GM18505 (cell line): ENCODE measurements around the gene CD99.
"Not testable (repeated sequence)": the region's sequence is repeated elsewhere in the genome, so short reads cannot be mapped to it uniquely, and the experiment has no call there.

Experiments
- ATAC-seq: cut with Tn5 transposase; IDR thresholded peaks from one replicate; pipeline ENCODE4 v1.9.1; 2021; ENCODE audit not compliant: unreplicated experiment
- POLR2A ChIP-seq: IDR thresholded peaks from 4 replicates; pipeline ENCODE4 v1.6.1; 2011; ENCODE audit warnings: borderline replicate concordance; ENCODE audit not compliant: insufficient read depth, insufficient read length; ENCODE audit errors: extremely low read depth

Gene CD99

DNA sequence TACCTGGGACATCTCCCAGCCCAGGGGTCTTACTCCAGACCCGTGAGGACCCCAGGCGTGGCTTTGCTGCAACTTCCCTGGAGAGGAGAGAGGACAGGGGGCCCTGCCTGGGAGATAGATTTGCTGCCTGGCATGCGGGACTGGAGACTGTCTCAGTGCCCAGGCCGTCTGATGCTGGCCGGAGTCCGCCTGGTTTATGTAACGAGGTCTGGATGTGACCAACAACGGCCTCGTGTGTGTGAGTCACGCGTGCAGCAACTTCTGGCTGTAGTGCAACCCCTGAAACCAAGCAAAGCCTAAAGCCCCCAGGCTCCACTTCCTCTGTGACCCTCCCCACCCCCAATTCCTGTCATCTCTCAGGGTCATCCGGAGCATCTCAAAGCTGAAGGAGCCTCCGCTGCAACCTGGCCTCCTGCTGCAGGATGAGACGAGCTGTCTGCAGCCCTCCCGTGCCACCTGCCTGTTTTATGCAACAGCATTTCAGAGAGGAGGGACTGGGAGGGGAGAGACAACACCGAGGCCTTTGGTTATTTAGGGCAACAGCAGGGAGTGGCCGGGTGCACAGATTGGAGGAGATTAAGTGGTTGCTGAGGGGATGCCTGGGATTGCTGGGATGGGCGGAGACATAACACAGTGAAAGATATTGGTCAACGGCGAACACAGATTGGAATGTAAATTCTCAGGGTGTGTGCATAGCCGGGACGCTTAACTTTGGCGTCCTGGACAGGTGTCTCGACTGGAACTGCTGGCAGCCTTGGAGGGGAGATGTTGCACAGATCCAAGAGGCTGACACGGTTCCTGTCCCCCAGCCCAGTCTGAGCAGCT, 76.7 kb downstream of the CD99 start:
- no peak for TF ChIP-seq POLR2A
- ATAC-seq = no peak

DNA sequence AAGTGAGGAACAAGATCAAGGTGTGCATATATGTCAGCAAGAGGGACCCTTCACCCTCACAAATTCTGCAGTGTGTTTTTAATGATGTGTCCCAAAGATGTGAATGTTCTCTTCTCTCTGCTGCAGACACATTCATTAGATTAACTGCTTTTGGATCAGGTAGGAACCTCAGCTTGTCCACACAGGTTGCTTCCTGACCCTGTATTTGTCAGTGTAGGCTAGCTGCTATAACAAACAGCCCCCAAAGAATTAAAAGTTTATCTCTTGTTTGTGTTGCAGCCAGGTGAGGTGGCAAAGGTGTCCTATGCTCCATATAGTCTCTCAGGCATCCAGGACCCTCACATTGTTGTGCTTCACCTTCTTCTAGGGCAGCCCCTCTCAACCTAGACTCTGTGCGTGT, 78.5 kb downstream of the CD99 start:
- TF ChIP-seq POLR2A = no peak
- ATAC-seq = no peak

DNA sequence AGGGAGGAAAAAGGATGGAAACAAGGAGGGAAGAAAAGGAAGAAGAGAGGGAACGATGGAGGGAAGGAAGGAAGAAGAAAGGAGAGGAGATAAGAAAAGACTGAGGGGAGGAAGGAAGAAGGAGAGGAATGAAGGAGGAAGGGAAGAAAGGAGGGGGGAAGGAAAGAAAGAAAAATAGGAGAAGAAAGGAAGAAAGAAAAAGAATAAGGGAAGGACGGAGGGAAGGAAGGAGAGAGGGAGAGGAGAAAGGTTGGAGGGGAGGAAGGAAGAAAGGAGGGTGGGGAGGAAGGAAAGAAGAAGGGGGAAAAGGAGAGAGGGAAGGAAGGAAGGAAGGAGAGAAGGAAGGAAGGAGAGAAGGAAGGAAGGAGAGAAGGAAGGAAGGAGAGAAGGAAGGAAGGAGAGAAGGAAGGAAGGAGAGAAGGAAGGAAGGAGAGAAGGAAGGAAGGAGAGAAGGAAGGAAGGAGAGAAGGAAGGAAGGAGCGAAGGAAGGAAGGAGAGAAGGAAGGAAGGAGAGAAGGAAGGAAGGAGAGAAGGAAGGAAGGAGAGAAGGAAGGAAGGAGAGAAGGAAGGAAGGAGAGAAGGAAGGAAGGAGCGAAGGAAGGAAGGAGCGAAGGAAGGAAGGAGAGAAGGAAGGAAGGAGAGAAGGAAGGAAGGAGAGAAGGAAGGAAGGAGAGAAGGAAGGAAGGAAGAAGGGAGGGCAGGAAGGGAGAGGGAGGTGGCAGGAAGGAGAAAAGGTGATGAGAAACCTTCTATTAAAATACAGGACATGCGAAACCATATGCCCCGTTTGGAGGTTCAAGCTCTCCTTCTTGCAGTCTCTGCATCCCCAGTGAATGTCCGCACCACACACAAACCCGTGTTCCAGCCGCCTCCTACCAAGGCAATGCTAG, 82.3 kb downstream of the CD99 start:
- not testable (repeated sequence) for ATAC-seq

DNA sequence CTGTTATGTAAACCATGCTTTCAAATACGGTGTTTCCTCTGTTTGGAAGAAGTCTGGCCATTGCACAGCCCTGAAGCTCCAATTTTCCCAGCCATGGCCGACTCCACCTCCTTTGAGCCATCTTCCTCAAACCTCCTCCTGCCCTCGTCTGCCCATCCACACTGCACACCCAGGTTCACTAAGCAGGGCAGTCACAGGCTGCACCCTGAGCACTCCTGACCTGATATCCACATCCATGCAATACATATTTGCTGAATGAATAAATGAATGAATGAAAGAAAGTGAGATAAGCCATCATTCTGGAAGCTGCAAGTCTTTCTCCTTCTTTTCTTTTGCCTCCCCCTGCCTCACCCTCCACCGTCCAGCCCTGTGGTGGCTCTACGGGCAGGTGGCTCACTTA, 83.0 kb downstream of the CD99 start:
- no peak for ATAC-seq

DNA sequence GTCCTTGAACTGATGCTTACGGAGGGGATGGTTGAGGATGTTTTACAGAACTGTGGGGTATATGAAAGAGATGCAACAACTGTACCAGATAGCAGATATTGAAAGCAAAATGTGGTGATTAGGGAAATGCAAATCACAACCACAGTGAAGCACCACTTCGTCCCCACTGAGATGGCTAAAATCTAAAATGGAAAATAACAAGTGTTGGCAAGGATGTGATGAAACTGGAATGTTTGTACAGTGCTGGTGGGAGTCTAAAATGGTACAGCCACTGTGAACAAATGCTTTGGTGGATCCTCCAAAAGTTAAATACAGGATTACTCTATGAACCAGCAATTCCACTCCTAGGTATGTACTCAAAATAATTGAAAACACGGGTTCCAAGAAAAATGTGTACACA, 83.7 kb downstream of the CD99 start:
- no peak for TF ChIP-seq POLR2A
- no peak for ATAC-seq

More for the DNA sequence above, 83.0 kb downstream of the CD99 start:
- TF ChIP-seq POLR2A = no peak

DNA sequence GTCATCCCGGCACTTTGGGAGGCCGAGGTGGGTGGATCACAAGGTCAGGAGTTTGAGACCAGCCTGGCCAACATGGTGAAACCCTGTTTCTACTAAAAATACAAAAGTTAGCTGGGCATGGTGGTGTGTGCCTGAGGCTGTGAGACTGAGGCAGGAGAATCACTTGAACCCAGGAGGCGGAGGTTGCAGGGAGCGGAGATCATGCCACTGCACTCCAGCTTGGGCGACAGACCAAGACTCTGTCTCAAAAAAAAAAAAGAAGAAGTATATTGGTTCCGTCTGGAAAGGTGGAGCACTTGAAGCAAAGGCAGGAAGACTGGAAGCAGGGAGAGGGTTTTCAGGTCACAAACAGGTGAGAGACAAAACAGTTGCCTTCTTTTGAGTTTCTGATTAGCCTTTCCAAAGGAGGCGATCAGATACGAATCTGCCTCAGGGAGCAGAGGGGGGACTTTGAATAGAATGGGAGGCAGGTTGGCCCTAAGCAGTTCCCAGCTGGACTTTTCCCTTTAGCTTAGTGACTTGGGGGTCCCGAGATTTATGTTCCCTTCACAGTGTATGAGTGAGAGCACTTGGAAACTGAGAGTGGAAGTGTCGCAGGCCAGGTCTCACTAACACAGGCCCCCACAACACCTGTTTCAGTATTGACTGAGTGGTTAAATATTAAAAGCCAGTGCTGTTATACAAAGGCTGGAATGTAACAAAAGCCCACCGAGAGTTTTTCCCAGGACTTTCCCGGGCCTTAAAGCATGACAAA, 89.6 kb downstream of the CD99 start:
- ATAC-seq = not testable (repeated sequence)

DNA sequence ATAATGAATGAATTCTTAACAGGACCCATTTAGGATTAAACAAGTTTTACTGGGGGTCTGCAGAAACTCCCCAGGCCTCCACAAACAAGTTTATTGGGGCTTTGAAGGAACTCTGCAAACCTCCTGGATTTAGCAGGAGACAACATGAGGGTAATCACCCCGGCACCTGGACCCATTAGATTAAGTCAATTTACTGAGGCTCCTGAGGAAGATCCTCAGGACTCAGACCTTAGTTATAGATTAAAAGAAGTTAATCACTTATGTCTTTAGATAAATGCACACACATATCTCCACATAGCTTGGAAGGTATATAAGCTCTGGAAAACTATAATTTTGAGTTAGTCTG, 90.1 kb downstream of the CD99 start:
- no peak for TF ChIP-seq POLR2A
- no peak for ATAC-seq

DNA sequence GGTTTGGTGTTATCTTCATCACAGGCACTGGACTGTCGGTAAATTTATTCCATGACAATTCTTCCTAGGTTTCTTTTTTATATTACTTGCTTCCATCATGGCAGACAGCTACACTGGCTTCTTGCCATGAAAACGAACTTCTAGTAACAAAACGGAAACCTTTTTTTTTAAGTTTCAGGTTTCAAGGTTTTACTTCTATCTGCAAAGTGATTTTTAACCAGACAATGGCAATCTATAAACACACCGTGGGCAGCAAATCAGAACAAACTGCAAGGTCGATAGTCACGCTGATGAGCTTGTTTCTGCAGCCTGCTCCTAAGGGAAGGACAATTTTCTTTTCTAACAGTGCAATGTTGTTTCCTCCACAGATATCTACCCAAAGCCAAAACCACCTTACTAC, 90.6 kb downstream of the CD99 start:
- no peak for TF ChIP-seq POLR2A
- ATAC-seq = no peak

DNA sequence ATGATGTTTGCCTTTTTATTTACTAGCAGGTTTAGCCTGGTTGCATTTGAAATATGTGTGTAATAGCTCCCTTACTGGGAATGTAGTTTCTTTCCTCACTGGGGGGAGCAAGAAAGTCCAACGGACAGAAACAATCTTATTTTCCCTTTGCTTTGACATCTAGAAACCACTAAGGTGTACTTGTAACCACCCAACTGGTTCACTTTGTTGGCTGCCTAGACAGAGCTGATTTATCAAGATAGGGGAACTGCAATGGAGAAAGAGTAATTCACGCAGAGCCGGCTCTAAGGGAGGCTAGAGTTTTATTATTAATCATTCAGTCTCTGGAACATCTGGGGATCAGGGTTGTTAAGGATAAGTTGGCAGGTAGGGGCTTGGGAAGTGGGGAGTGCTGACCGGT, 91.1 kb downstream of the CD99 start:
- no peak for ATAC-seq
- no peak for TF ChIP-seq POLR2A

DNA sequence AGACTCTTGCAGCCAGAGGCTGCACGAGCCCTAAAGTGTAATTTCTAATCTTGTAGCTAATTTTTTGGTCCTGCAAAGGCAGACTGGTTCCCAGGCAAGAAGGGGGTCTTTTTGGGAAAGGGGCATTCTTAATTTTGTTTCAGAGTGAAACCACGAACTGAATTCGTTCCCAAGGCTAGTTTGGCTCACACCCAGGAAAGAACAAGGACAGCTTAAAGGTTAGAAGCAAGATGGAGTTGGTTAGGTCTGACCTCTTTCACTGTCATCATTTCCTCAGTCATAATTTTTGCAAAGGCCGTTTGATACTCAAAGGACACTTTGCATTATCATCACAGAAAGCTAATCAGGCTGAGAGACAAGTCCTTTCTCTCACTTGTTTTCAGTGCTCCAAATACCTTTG, 91.7 kb downstream of the CD99 start:
- TF ChIP-seq POLR2A = no peak
- ATAC-seq = no peak

DNA sequence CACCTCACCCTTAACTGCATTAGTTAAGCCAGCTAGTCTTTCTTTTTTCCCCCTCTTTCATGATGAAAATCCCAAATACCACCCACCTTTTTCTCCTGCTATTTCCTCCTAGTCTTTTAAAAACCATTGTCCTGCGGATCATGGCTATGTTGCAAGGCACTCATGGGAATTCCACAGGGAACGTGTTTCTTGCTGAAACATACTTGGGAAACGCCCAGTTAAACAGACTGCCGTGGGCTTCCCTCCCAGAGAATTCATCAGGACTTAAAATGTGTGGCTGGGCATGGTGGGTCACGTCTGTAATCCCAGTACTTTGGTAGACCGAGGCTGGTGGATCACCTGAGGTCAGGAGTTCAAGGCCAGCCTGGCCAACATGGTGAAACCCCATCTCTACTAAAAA, 92.9 kb downstream of the CD99 start:
- ATAC-seq = no peak
- no peak for TF ChIP-seq POLR2A

DNA sequence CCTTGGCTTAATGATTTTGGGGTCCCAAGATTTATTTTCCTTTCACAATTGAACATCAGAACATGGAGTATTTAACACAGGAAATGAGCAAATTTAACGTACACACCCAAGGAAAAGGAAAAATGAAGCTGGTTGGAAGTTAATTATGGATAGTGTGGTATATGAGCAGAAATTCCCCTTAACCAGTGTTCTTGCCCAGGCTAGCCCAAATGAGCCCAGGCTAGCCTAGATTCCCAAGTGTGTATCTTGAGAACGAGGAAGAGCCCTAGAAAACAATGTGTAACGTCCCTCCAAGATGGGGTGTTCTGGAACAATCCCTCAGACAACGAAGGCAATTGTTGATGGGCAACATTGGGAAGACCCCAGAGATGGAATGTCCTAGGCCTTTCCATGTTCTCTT, 94.4 kb downstream of the CD99 start:
- no peak for TF ChIP-seq POLR2A
- ATAC-seq = no peak

DNA sequence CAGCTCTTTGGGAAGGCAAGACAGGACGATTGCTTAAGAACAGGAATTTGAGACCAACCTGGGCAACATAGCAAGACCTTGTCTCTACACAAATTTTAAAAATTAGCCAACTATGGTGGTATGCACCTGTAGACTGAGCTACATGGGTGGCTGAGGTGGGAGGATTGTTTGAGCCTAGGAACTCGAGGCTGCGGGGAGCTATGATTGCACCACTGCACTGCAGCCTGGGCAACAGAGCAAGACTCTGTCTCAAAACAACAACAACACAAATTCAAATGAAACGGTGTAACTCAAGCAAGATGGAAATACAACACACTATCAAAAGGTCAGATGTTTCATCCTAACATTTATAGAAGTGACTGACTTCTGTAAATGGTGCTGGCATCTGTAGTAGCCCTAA, 97.9 kb downstream of the CD99 start:
- ATAC-seq = no peak
- no peak for TF ChIP-seq POLR2A

DNA sequence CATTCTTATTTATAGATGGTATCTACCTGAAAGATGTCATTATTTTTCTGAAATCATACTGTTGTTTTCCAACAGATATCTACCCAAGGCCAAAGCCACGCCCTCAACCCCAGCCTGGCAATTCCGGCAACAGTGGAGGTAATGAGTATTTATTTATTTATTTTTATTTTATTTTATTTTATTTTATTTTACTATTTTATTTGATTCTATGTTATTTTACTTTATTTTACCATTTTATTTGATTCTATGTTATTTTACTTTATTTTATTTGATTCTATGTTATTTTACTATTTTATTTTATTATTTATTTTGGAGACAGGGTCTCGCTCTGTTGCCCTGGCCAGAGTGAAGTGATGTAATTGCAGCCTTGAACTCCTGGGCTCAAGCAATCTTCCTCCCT, 98.5 kb downstream of the CD99 start:
- ATAC-seq = no peak
- TF ChIP-seq POLR2A = no peak
